HT-29 (cell line): ENCODE data around the gene OR1S1. TPM values are rescaled to one million over a fixed set of nuclear protein-coding genes. Genes with fewer than 3 reads are reported as not detected.

Experiments used
- total RNA-seq: library from RNA; depleted of rRNA; stranded (reverse); fragments of >200 nt; shearing (Covaris generic); gene quantifications from 2 replicates; pipeline ENCODE4 v1.2.3, GENCODE V29; 2014; rRNA removed

OR1S1 gene
- total RNA-seq, 1 experiment from 2014 or later = not detected

Other genes with a start within 250 kb of the OR1S1 start
- gene OR9Q1, start 188.8 kb upstream of the OR1S1 start, total RNA-seq = not detected in 2 replicates
- not detected in 2 replicates for gene OR6Q1, start 181.8 kb upstream of the OR1S1 start, total RNA-seq
- not detected in 2 replicates for gene OR9I1, start 87.2 kb upstream of the OR1S1 start, total RNA-seq
- gene OR9Q2, start 23.6 kb upstream of the OR1S1 start, total RNA-seq = not detected in 2 replicates
- gene OR1S2, start 8.6 kb upstream of the OR1S1 start, total RNA-seq = not detected in 2 replicates
- gene OR10Q1, start 16.2 kb downstream of the OR1S1 start, total RNA-seq = not detected in 2 replicates
- gene OR10W1, start 55.5 kb downstream of the OR1S1 start, total RNA-seq = not detected in 2 replicates
- gene OR5B17, start 146.3 kb downstream of the OR1S1 start, total RNA-seq = not detected in 2 replicates
- not detected in 2 replicates for gene OR5B3, start 194.2 kb downstream of the OR1S1 start, total RNA-seq
- gene OR5B2, start 215.4 kb downstream of the OR1S1 start, total RNA-seq = not detected in 2 replicates
- not detected in 2 replicates for gene OR5B12, start 229.5 kb downstream of the OR1S1 start, total RNA-seq